ENCODE results near the gene TRIM28. TPM values are rescaled to one million over a fixed set of nuclear protein-coding genes. Genes with fewer than 3 reads are reported as not detected.
"Not testable (repeated sequence)": the region's sequence is repeated elsewhere in the genome, so short reads cannot be mapped to it uniquely, and the experiment has no call there.

TRIM28 gene
- total RNA-seq, 1 donor from 2014 or later, result 228 TPM

DNA sequence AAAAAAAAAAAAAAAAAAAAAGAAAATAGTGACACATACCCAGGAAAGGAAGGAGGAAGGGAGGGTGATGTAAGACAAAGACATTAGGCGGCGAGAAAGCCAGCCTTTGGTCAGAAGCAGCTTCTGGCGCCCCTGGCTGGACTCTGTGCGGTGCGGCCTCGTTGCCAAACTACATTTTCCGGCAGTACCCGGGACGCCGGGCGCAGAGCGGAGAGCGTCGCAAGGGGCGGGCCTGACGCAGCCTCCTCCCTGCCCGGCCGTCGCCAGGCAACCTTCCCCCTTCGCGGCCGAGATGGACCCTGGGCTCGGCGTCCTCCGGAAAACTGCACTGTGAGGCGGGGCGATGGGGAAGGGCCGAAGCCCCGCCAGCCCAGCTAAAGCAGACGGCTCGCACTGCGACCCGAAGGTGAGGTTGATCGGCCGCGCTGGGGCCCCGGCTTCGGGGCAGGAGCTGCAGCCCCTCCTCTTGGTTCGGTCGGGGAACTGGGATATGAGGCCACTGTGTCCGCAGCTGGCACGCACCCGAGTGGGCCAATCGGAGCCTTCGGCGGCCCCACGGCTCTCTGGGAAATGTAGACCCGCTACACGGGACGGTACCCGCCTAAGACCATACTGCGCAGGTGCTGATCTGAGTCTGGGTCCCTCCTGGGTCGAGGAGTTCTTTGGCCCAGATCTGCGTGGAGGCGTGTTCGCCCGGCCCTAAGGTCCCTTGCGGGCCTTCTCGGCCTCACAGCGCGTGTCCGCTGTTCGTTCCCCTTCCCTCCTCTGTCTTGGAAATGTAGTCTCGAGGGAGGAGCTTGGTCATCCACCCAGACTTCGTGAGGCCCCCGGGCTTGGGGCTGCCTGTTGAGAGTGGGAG, 31.5 kb downstream of the TRIM28 start:
- Mint-ChIP-seq H3K4me1 (ENCODE audit: low read depth) (peaks cover 32% of the 10 kb centered on the region), H3K4me3 (ENCODE audit: unreplicated experiment) (peak overlapping the region; percentile 85), H3K9me3 (ENCODE audit: low read depth) (no peaks in the 10 kb centered on the region), H3K36me3 (ENCODE audit: low read depth) (no peaks in the 10 kb centered on the region), H3K27me3 (ENCODE audit: low read depth) (no peaks in the 10 kb centered on the region), H3K27ac (ENCODE audit: unreplicated experiment) (peak overlapping the region; percentile 99)
- TF ChIP-seq, protein P1, sequence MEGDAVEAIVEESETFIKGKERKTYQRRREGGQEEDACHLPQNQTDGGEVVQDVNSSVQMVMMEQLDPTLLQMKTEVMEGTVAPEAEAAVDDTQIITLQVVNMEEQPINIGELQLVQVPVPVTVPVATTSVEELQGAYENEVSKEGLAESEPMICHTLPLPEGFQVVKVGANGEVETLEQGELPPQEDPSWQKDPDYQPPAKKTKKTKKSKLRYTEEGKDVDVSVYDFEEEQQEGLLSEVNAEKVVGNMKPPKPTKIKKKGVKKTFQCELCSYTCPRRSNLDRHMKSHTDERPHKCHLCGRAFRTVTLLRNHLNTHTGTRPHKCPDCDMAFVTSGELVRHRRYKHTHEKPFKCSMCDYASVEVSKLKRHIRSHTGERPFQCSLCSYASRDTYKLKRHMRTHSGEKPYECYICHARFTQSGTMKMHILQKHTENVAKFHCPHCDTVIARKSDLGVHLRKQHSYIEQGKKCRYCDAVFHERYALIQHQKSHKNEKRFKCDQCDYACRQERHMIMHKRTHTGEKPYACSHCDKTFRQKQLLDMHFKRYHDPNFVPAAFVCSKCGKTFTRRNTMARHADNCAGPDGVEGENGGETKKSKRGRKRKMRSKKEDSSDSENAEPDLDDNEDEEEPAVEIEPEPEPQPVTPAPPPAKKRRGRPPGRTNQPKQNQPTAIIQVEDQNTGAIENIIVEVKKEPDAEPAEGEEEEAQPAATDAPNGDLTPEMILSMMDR (IDR thresholded peaks at IDR 0.05), result peak; percentile 31
- peak; percentile 95 for DNase-seq (ENCODE audit: low spot score)

DNA sequence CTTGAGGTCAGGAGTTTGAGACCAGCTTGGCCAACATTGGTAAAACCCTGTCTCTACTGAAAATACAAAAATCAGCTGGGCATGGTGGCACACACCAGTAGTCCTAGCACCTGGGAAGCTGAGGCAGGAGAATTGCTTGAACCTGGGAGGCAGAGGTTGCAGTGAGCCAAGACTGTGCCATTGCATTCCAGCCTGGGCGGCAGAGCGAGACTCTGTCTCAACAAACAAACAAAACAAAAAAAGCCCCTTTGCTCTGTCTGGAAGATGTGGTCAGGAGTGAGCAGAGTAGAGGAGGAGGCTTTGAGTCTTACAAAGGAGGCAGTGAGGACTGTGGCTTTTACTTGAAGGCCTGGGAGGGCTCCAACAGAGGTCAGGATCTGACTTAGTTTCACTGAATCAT, 33.7 kb downstream of the TRIM28 start:
- not testable (repeated sequence) for H3K36me3 Mint-ChIP-seq (ENCODE audit: low read depth); H3K27ac Mint-ChIP-seq (ENCODE audit: unreplicated experiment); H3K9me3 Mint-ChIP-seq (ENCODE audit: low read depth); DNase-seq (ENCODE audit: low spot score); H3K4me3 Mint-ChIP-seq (ENCODE audit: unreplicated experiment); H3K27me3 Mint-ChIP-seq (ENCODE audit: low read depth)
- H3K4me1 Mint-ChIP-seq (ENCODE audit: low read depth), result peaks cover 26% of the 10 kb centered on the region

DNA sequence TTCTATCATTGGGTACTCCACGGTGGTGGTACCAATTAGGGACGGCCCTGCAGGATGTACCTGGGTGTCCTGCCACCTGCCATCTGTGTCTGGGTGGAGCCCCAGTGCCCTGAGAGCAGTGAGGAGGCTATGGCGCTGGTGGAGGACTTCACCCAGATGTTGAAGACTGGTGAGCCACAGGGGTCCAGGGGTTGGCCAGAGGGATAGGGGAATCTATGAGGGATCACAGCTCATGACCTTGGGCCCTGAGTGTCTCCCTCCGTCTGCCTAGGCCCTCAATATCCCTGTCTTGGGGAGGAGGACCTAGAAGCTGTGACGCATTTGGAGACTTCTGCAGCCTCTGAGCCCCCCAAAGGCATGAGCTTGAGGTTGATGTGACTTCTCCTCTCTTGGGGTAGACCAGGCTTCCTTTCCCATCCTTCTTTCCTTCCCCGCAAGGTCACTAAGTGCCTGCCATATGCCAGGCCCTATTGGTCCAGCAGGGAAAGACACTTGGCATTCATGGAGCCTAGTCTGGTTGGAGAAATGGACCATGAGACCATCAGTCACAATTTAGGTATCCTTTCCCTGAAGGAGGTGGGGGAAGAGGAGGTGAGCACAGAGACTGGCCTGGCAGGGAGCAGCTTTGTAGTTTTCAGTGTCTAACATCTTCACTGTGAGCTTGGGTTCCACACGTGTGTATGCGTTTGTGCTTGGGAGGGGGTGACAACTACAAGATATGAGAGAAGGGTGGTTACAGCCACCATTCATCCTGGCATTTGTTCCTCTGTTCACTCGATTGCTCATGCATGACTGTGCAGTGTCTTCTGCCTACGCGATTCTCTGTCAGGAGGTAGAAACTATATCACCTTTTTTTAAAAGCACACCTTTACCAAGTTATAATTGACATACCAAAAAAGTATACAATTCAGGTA, 34.4 kb downstream of the TRIM28 start:
- H3K27ac Mint-ChIP-seq (ENCODE audit: unreplicated experiment), result peak overlapping the region; percentile 11
- peak; percentile 42 for DNase-seq (ENCODE audit: low spot score)
- no peak overlapping the region for H3K4me3 Mint-ChIP-seq (ENCODE audit: unreplicated experiment)
- H3K9me3 Mint-ChIP-seq (ENCODE audit: low read depth), result no peaks in the 10 kb centered on the region
- TF ChIP-seq, protein P1 (IDR thresholded peaks at IDR 0.05), result no peak
- peaks cover 11% of the 10 kb centered on the region for H3K36me3 Mint-ChIP-seq (ENCODE audit: low read depth)
- peaks cover 26% of the 10 kb centered on the region for H3K4me1 Mint-ChIP-seq (ENCODE audit: low read depth)
- no peaks in the 10 kb centered on the region for H3K27me3 Mint-ChIP-seq (ENCODE audit: low read depth)

DNA sequence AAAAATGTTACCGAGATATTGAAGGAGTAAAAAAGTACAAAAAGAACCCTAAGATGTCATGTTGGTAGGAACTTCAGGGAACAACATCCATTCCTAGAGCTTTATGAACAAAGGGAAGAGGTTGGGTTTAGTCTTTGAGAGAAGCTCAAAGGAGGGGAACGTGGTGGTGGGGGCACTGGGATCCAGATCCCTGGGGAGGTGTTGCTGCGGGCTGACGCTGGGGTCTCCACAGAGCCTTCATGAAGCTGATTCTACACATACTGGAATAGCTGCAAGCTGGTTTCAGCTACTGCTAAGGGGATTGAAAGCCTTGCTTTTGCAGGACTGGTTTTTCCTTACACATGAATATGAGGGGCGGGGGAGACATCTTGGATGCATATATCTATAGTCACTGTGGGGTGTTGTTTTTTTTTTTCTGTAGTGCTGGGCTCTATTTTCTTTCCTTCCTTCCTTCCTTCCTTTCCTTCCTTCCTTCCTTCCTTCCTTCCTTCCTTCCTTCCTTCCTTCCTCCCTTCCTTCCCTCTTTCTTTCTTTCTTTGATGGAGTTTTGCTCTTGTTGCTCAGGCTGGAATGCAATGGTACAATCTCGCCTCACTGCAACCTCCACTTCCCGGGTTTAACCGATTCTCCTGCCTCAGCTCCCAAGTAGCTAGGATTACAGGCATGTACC, 35.7 kb downstream of the TRIM28 start:
- Mint-ChIP-seq H3K36me3 (ENCODE audit: low read depth) (peaks cover 11% of the 10 kb centered on the region), H3K4me3 (ENCODE audit: unreplicated experiment) (no peak overlapping the region), H3K9me3 (ENCODE audit: low read depth) (no peaks in the 10 kb centered on the region), H3K4me1 (ENCODE audit: low read depth) (peaks cover 13% of the 10 kb centered on the region), H3K27me3 (ENCODE audit: low read depth) (no peaks in the 10 kb centered on the region), H3K27ac (ENCODE audit: unreplicated experiment) (no peak overlapping the region)
- TF ChIP-seq, protein P1 (IDR thresholded peaks at IDR 0.05), result no peak
- DNase-seq (ENCODE audit: low spot score), result no peak

DNA sequence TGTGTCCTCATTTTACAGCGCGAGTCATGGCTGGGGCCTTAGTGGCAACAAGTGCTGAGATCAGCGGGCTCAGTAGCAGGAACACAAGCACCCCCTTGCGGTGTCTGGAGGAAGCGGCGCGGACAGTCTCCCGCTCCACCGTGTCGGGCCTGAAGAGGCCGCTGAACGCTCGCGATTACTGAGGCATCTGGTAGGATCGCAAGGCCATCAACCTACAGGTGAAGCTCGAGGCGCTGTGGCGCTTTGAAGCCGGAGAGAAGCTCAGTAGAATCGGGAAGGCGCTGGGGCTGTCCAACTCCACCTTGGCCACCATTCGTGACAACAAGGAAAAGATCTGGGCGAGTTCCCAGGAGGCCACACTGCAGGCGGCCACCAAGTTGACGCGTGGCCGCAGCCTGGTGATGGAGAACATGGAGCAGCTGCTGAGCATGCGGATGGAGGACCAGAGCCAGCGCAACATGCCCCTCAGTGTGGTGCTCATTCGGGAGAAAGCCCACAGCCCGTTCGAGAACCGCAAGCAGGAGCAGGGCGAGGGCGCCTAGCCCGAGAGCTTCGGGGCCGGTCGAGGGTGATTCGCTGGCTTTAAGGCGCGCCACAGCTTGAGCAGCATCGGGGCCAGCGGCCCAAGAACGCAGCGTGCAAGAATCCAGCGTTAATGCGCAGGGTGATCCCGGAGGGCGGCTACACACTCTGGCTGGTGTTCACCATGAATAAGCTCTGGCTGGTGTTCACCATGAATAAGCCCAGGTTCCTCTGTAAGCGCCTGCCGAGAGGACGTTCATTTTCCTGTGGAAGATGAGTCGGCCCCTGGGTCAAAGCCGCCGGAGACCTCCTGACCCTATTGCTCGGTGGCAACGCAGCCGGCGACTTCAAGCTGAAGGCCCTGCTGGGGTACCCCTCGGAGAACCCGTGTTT, 37.6 kb downstream of the TRIM28 start:
- Mint-ChIP-seq H3K27me3 (ENCODE audit: low read depth) (no peaks in the 10 kb centered on the region), H3K27ac (ENCODE audit: unreplicated experiment) (peak overlapping the region; percentile 80), H3K9me3 (ENCODE audit: low read depth) (no peaks in the 10 kb centered on the region), H3K4me3 (ENCODE audit: unreplicated experiment) (no peak overlapping the region), H3K36me3 (ENCODE audit: low read depth) (peaks cover 11% of the 10 kb centered on the region), H3K4me1 (ENCODE audit: low read depth) (peaks cover 10% of the 10 kb centered on the region)
- TF ChIP-seq, protein P1 (IDR thresholded peaks at IDR 0.05), result peak; percentile 83
- DNase-seq (ENCODE audit: low spot score), result peak; percentile 77
